HEK293T (cell line): Measurements from ENCODE around the gene ZNRF1.

Source experiments
- ARNT ChIP-seq: fragments of 450-650 bp; IDR thresholded peaks from 2 replicates; pipeline ENCODE4 v1.6.1; 2017; ENCODE audit warnings: mild to moderate bottlenecking
- BHLHE40 ChIP-seq: fragments of 450-650 bp; IDR thresholded peaks from 2 replicates; pipeline ENCODE4 v1.6.1; 2016; ENCODE audit warnings: mild to moderate bottlenecking, moderate library complexity, borderline replicate concordance
- CTBP1 ChIP-seq: fragments of 450-650 bp; IDR thresholded peaks from 2 replicates; pipeline ENCODE4 v1.6.1; 2016; ENCODE audit warnings: borderline replicate concordance
- ELF4 ChIP-seq: fragments of 450-650 bp; IDR thresholded peaks from 2 replicates; pipeline ENCODE4 v1.6.1; 2017; ENCODE audit warnings: antibody characterized with exemption
- FOXA1 ChIP-seq: fragments of 450-650 bp; IDR thresholded peaks from 2 replicates; pipeline ENCODE4 v1.6.1; 2016; ENCODE audit warnings: mild to moderate bottlenecking
- FOXK2 ChIP-seq: fragments of 450-650 bp; IDR thresholded peaks from 2 replicates; pipeline ENCODE4 v1.6.1; 2016; ENCODE audit warnings: mild to moderate bottlenecking
- FOXM1 ChIP-seq: fragments of 450-650 bp; IDR thresholded peaks from 2 replicates; pipeline ENCODE4 v1.6.1; 2017; ENCODE audit warnings: mild to moderate bottlenecking, borderline replicate concordance
- L3MBTL2 ChIP-seq: fragments of 450-650 bp; conservative IDR thresholded peaks from 2 replicates; pipeline ENCODE4 v1.6.1; 2016; ENCODE audit warnings: mild to moderate bottlenecking
- NFRKB ChIP-seq: fragments of 450-650 bp; IDR thresholded peaks from 2 replicates; pipeline ENCODE4 v1.6.1; 2016; ENCODE audit warnings: mild to moderate bottlenecking, moderate library complexity
- PKNOX1 ChIP-seq: fragments of 450-650 bp; IDR thresholded peaks from 2 replicates; pipeline ENCODE4 v1.6.1; 2016
- SP1 ChIP-seq: fragments of 450-650 bp; IDR thresholded peaks from 2 replicates; pipeline ENCODE4 v1.6.1; 2017
- SUZ12 ChIP-seq: fragments of 450-650 bp; IDR thresholded peaks from 2 replicates; pipeline ENCODE4 v1.6.1; 2016; ENCODE audit warnings: mild to moderate bottlenecking
- TARDBP ChIP-seq: fragments of 450-650 bp; IDR thresholded peaks from 2 replicates; pipeline ENCODE4 v1.6.1; 2016
- ZNF384 ChIP-seq: fragments of 450-650 bp; IDR thresholded peaks from 2 replicates; pipeline ENCODE4 v1.6.1; 2016

DNA sequence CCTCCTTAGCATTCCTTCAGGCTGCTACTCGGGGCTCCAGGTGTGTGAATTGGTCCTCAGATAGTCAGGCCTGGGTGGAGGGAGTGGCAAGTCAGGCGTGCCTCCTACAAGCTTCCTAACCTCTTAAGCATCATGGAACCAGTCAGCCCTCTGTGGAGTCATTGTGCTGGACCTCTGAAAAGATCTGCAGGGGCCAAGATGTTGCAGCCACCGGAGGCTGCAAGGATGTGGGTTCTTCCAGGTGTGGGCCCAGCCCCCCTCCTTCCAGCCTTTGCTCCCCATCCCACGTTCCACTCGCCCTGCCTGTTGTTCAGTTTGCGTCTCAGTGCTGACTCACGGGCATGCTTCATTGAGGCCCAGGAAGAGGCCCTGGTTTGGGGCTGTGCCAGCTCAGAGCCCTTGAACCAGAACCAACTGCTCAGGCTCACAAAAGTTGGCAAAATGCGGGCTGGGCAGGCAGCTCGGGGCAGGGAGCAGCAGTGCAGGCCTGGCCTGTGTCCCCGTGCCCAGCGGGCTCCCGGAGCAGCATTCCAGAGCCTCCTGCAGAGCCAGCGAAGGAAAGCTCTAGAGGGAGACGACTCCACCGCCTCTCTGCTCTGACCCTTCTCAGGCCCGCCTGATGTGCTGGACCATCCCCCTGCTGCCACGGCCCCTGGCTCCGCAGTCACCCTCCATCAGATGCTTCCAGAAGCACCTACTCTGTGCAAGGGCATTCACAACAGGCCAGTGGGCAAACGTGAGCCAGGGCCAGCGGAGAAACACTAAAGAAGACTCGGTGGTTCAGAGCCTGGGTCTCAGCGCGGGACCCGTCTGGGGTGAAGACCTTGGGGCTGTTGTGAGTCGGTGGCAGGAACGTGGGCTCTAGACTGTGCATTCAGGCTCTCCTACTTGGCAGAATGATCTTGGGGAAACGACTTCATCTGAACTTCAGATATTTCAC lies 110.2 kb downstream of the ZNRF1 start:
- TF ChIP-seq FOXM1: no peak
- no peak for TF ChIP-seq SP1
- no peak for TF ChIP-seq BHLHE40
- no peak for TF ChIP-seq SUZ12
- no peak for TF ChIP-seq FOXK2
- TF ChIP-seq PKNOX1: no peak
- TF ChIP-seq ARNT: no peak
- no peak for TF ChIP-seq ELF4
- no peak for TF ChIP-seq CTBP1
- no peak for TF ChIP-seq NFRKB
- no peak for TF ChIP-seq FOXA1
- TF ChIP-seq ZNF384: no peak
- no peak for TF ChIP-seq TARDBP
- no peak for TF ChIP-seq L3MBTL2
